ENCODE data around the gene CCNY.

The CCNY gene

DNA sequence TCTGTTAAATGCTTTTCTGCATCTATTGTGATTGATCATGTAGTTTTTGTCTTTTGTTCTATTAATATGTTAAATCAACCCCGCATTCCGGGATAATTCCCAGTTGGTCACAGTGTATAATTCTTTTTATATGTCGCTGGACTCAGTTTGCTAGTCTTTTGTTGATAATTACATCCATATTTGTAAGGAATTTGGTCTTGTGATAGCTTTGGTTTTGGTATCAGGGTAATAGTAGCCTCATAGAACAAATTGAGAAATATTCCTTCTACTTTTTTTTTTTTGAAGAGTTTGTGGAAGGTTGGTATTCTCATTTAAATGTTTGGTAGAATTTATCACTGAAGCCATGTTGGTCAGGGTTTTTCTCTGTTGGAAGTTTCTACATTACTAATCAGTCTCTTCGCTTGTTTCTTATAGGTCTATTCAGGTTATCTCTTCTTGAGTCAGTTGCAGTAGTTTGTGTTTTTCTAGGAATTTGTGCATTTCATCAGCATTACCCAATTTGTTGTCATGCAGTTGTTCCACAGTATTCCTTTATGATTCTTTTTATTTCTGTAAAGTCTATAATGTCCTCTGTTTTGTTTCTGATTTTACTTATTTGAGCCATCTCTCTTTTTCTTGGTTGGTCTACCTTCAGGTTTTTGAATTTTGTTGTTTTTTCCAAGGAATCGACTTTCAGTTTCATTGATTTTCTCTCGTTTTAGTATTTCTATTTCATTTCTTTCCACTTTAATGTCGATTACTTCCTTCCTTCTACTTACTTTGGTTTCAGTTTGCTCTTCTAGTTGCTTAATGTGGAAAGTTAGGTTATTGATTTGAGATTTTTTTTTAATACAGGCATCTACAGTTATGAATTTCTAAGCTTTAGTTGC, 204.2 kb downstream of the CCNY start:
- no peak overlapping the region for H2BK120ac ChIP-seq (ENCODE audit: low read depth, low read length)
- no peak overlapping the region for H3K18ac ChIP-seq (ENCODE audit: low read depth in 1 of 2, low read length in 2 of 2)
- peaks cover 23% of the 10 kb centered on the region for H3K79me1 ChIP-seq (replicated peaks; ENCODE audit: low read length, poor library complexity, severe bottlenecking)
- DNase-seq: no peak
- H3K36me3 ChIP-seq (ENCODE audit: control insufficient read depth in 1 of 2, insufficient read depth in 2 of 2, low read depth in 1 of 2, low read length in 2 of 2): peaks cover 10 to 48% of the 10 kb centered on the region in 2 experiments
- H3K14ac ChIP-seq (ENCODE audit: low read length in 2 of 2): no peak overlapping the region
- no peaks in the 10 kb centered on the region for H3K9me3 ChIP-seq (ENCODE audit: control insufficient read depth, low read length)
- H3K23ac ChIP-seq (ENCODE audit: low read length in 2 of 2): no peak overlapping the region
- H2BK12ac ChIP-seq (ENCODE audit: low read length in 2 of 2): no peak overlapping the region
- H3K4ac ChIP-seq (ENCODE audit: low read depth in 1 of 2, low read length in 2 of 2): no peak overlapping the region
- H3K4me1 ChIP-seq (ENCODE audit: control insufficient read depth, insufficient read depth, low read depth, low read length): peaks cover 10% of the 10 kb centered on the region
- H2BK15ac ChIP-seq (ENCODE audit: low read depth, poor library complexity, severe bottlenecking): no peak overlapping the region
- peak overlapping the region; percentile 8 for H3K9ac ChIP-seq (ENCODE audit: low read length)
- no peak overlapping the region for H2BK5ac ChIP-seq (ENCODE audit: low read depth, low read length, poor library complexity, severe bottlenecking)
- H2AFZ ChIP-seq (ENCODE audit: low read depth, low read length): no peak overlapping the region
- H3K27me3 ChIP-seq (ENCODE audit: control insufficient read depth in 1 of 2, insufficient read depth in 1 of 2, low read length in 2 of 2): no peaks in the 10 kb centered on the region
- no peak overlapping the region for H3K27ac ChIP-seq (ENCODE audit: low read length, poor library complexity, severe bottlenecking)
- H2AK5ac ChIP-seq (ENCODE audit: low read length, severe bottlenecking): no peak overlapping the region
- H4K91ac ChIP-seq (ENCODE audit: low read length): no peak overlapping the region
- H3K4me2 ChIP-seq (ENCODE audit: low read length, poor library complexity, severe bottlenecking): no peak overlapping the region
- 94% methylated on average over 6 of the region's 7 CpGs for WGBS
- H4K8ac ChIP-seq (ENCODE audit: low read length): no peak overlapping the region
- no peak overlapping the region for H3K4me3 ChIP-seq (ENCODE audit: insufficient read depth in 1 of 2, low read depth in 1 of 2, low read length in 2 of 2)

- no peak overlapping the region for H2AK5ac ChIP-seq (ENCODE audit: low read length, severe bottlenecking)
- H3K23ac ChIP-seq (ENCODE audit: low read length in 2 of 2): no peak overlapping the region
- H2BK120ac ChIP-seq (ENCODE audit: low read depth, low read length): no peak overlapping the region
- no peak overlapping the region for H3K27ac ChIP-seq (ENCODE audit: low read length, poor library complexity, severe bottlenecking)
- no peaks in the 10 kb centered on the region for H3K9me3 ChIP-seq (ENCODE audit: control insufficient read depth, low read length)
- H3K27me3 ChIP-seq (ENCODE audit: control insufficient read depth in 1 of 2, insufficient read depth in 1 of 2, low read length in 2 of 2): no peaks in the 10 kb centered on the region
- H2AFZ ChIP-seq (ENCODE audit: low read depth, low read length): no peak overlapping the region
- H3K4me1 ChIP-seq (ENCODE audit: control insufficient read depth, insufficient read depth, low read depth, low read length): peaks cover 10% of the 10 kb centered on the region
- H2BK15ac ChIP-seq (ENCODE audit: low read depth, poor library complexity, severe bottlenecking): no peak overlapping the region
- H3K18ac ChIP-seq (ENCODE audit: low read depth in 1 of 2, low read length in 2 of 2): no peak overlapping the region
- no peak for DNase-seq
- H3K4me3 ChIP-seq (ENCODE audit: insufficient read depth in 1 of 2, low read depth in 1 of 2, low read length in 2 of 2): no peak overlapping the region
- 97% methylated on average over 1 of the region's 1 CpG for WGBS
- H3K36me3 ChIP-seq (ENCODE audit: control insufficient read depth in 1 of 2, insufficient read depth in 2 of 2, low read depth in 1 of 2, low read length in 2 of 2): peaks cover 10 to 36% of the 10 kb centered on the region in 2 experiments
- H3K14ac ChIP-seq (ENCODE audit: low read length in 2 of 2): no peak overlapping the region
- no peak overlapping the region for H4K91ac ChIP-seq (ENCODE audit: low read length)
- H3K4ac ChIP-seq (ENCODE audit: low read depth in 1 of 2, low read length in 2 of 2): no peak overlapping the region
- no peak overlapping the region for H4K8ac ChIP-seq (ENCODE audit: low read length)
- H3K79me1 ChIP-seq (replicated peaks; ENCODE audit: low read length, poor library complexity, severe bottlenecking): peaks cover 17% of the 10 kb centered on the region
- H3K4me2 ChIP-seq (ENCODE audit: low read length, poor library complexity, severe bottlenecking): no peak overlapping the region
- no peak overlapping the region for H2BK5ac ChIP-seq (ENCODE audit: low read depth, low read length, poor library complexity, severe bottlenecking)
- H3K9ac ChIP-seq (ENCODE audit: low read length): no peak overlapping the region
- H2BK12ac ChIP-seq (ENCODE audit: low read length in 2 of 2): no peak overlapping the region
These were observed 205.4 kb downstream of the CCNY start for GRCh38 chr10:35541720-35542119.

GRCh38 chr10:35542303-35542702, 206.0 kb downstream of the CCNY start:
- peaks cover 12% of the 10 kb centered on the region for H3K4me1 ChIP-seq (ENCODE audit: control insufficient read depth, insufficient read depth, low read depth, low read length)
- H4K91ac ChIP-seq (ENCODE audit: low read length): no peak overlapping the region
- H3K9ac ChIP-seq (ENCODE audit: low read length): no peak overlapping the region
- no peak overlapping the region for H3K18ac ChIP-seq (ENCODE audit: low read depth in 1 of 2, low read length in 2 of 2)
- H2BK120ac ChIP-seq (ENCODE audit: low read depth, low read length): no peak overlapping the region
- H3K14ac ChIP-seq (ENCODE audit: low read length in 2 of 2): no peak overlapping the region
- H3K4me3 ChIP-seq (ENCODE audit: insufficient read depth in 1 of 2, low read depth in 1 of 2, low read length in 2 of 2): no peak overlapping the region
- H2BK12ac ChIP-seq (ENCODE audit: low read length in 2 of 2): peak overlapping the region in 1 of 2 experiments; percentile 57
- no peak overlapping the region for H2BK5ac ChIP-seq (ENCODE audit: low read depth, low read length, poor library complexity, severe bottlenecking)
- no peak overlapping the region for H4K8ac ChIP-seq (ENCODE audit: low read length)
- peaks cover 13% of the 10 kb centered on the region for H3K79me1 ChIP-seq (replicated peaks; ENCODE audit: low read length, poor library complexity, severe bottlenecking)
- H3K36me3 ChIP-seq (ENCODE audit: control insufficient read depth in 1 of 2, insufficient read depth in 2 of 2, low read depth in 1 of 2, low read length in 2 of 2): peaks cover 4 to 35% of the 10 kb centered on the region in 2 experiments
- no peaks in the 10 kb centered on the region for H3K27me3 ChIP-seq (ENCODE audit: control insufficient read depth in 1 of 2, insufficient read depth in 1 of 2, low read length in 2 of 2)
- H3K27ac ChIP-seq (ENCODE audit: low read length, poor library complexity, severe bottlenecking): no peak overlapping the region
- H3K9me3 ChIP-seq (ENCODE audit: control insufficient read depth, low read length): no peaks in the 10 kb centered on the region
- H3K23ac ChIP-seq (ENCODE audit: low read length in 2 of 2): no peak overlapping the region
- H3K4me2 ChIP-seq (ENCODE audit: low read length, poor library complexity, severe bottlenecking): no peak overlapping the region
- H3K4ac ChIP-seq (ENCODE audit: low read depth in 1 of 2, low read length in 2 of 2): no peak overlapping the region
- no peak overlapping the region for H2AFZ ChIP-seq (ENCODE audit: low read depth, low read length)
- DNase-seq: no peak
- H2AK5ac ChIP-seq (ENCODE audit: low read length, severe bottlenecking): no peak overlapping the region
- H2BK15ac ChIP-seq (ENCODE audit: low read depth, poor library complexity, severe bottlenecking): no peak overlapping the region
- WGBS: 93% methylated on average over 2 of the region's 4 CpGs

GRCh38 chr10:35545079-35545657, 208.9 kb downstream of the CCNY start:
- H3K9ac ChIP-seq (ENCODE audit: low read length): no peak overlapping the region
- no peak overlapping the region for H3K4me3 ChIP-seq (ENCODE audit: insufficient read depth in 1 of 2, low read depth in 1 of 2, low read length in 2 of 2)
- no peak overlapping the region for H2BK12ac ChIP-seq (ENCODE audit: low read length in 2 of 2)
- H4K91ac ChIP-seq (ENCODE audit: low read length): no peak overlapping the region
- peak overlapping the region; percentile 86 for H3K27ac ChIP-seq (ENCODE audit: low read length, poor library complexity, severe bottlenecking)
- DNase-seq: no peak
- peaks cover 12 to 41% of the 10 kb centered on the region in 2 experiments for H3K36me3 ChIP-seq (ENCODE audit: control insufficient read depth in 1 of 2, insufficient read depth in 2 of 2, low read depth in 1 of 2, low read length in 2 of 2)
- no peak overlapping the region for H3K23ac ChIP-seq (ENCODE audit: low read length in 2 of 2)
- no peak overlapping the region for H4K8ac ChIP-seq (ENCODE audit: low read length)
- no peaks in the 10 kb centered on the region for H3K27me3 ChIP-seq (ENCODE audit: control insufficient read depth in 1 of 2, insufficient read depth in 1 of 2, low read length in 2 of 2)
- H2BK120ac ChIP-seq (ENCODE audit: low read depth, low read length): no peak overlapping the region
- H3K4ac ChIP-seq (ENCODE audit: low read depth in 1 of 2, low read length in 2 of 2): no peak overlapping the region
- H2BK15ac ChIP-seq (ENCODE audit: low read depth, poor library complexity, severe bottlenecking): no peak overlapping the region
- H3K4me2 ChIP-seq (ENCODE audit: low read length, poor library complexity, severe bottlenecking): no peak overlapping the region
- peak overlapping the region in 1 of 2 experiments; percentile 55 for H3K14ac ChIP-seq (ENCODE audit: low read length in 2 of 2)
- no peak overlapping the region for H3K18ac ChIP-seq (ENCODE audit: low read depth in 1 of 2, low read length in 2 of 2)
- peak overlapping the region; percentile 73 for H2AK5ac ChIP-seq (ENCODE audit: low read length, severe bottlenecking)
- H2BK5ac ChIP-seq (ENCODE audit: low read depth, low read length, poor library complexity, severe bottlenecking): no peak overlapping the region
- no peak overlapping the region for H2AFZ ChIP-seq (ENCODE audit: low read depth, low read length)
- H3K9me3 ChIP-seq (ENCODE audit: control insufficient read depth, low read length): no peaks in the 10 kb centered on the region
- peaks cover 26% of the 10 kb centered on the region for H3K4me1 ChIP-seq (ENCODE audit: control insufficient read depth, insufficient read depth, low read depth, low read length)
- peaks cover 14% of the 10 kb centered on the region for H3K79me1 ChIP-seq (replicated peaks; ENCODE audit: low read length, poor library complexity, severe bottlenecking)
- whole genome bisulfite sequencing: 95% methylated on average over 10 of the region's 10 CpGs
